ENCODE results near the gene UHRF1.

DNA sequence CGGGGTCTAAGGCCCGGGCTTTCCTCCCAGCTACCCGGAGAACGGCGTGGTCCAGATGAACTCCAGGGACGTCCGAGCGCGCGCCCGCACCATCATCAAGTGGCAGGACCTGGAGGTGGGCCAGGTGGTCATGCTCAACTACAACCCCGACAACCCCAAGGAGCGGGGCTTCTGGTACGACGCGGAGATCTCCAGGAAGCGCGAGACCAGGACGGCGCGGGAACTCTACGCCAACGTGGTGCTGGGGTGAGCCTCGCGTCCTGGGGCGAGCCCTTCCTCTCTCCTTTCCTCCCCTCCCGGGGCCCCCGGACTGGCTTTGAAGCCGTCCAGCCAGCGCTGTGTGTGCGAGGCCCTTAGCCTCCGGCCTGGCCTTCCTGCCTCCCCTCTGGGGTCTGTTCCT is 23.4 kb downstream of the UHRF1 start:
- TF ChIP-seq, protein P1, sequence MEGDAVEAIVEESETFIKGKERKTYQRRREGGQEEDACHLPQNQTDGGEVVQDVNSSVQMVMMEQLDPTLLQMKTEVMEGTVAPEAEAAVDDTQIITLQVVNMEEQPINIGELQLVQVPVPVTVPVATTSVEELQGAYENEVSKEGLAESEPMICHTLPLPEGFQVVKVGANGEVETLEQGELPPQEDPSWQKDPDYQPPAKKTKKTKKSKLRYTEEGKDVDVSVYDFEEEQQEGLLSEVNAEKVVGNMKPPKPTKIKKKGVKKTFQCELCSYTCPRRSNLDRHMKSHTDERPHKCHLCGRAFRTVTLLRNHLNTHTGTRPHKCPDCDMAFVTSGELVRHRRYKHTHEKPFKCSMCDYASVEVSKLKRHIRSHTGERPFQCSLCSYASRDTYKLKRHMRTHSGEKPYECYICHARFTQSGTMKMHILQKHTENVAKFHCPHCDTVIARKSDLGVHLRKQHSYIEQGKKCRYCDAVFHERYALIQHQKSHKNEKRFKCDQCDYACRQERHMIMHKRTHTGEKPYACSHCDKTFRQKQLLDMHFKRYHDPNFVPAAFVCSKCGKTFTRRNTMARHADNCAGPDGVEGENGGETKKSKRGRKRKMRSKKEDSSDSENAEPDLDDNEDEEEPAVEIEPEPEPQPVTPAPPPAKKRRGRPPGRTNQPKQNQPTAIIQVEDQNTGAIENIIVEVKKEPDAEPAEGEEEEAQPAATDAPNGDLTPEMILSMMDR (IDR thresholded peaks at IDR 0.05) = no peak
- TF ChIP-seq POLR2A (IDR thresholded peaks at IDR 0.05) = no peak

Measured in prostate gland (tissue), 2 donors.